Measurements from ENCODE around the gene NAT8L.

Gene NAT8L

GRCh38 chr4:2046031-2046961 is 12.8 kb upstream of the NAT8L start:
- no peak for DNase-seq

- no peak for DNase-seq
Observed at GRCh38 chr4:2047031-2047660, 12.0 kb upstream of the NAT8L start.

- no peak for DNase-seq
Observed at GRCh38 chr4:2047781-2048581, 11.1 kb upstream of the NAT8L start.

GRCh38 chr4:2048831-2049230 is 10.3 kb upstream of the NAT8L start:
- DNase-seq = no peak

GRCh38 chr4:2049381-2049780 is 9.7 kb upstream of the NAT8L start:
- no peak for DNase-seq

- no peak for DNase-seq
Observed at GRCh38 chr4:2049811-2050210, 9.3 kb upstream of the NAT8L start.

GRCh38 chr4:2051086-2051485 is 8.0 kb upstream of the NAT8L start:
- no peak for DNase-seq

- DNase-seq = no peak
Observed at GRCh38 chr4:2054217-2054616, 4.9 kb upstream of the NAT8L start.

- no peak for DNase-seq
Observed at GRCh38 chr4:2057382-2058065, 1.6 kb upstream of the NAT8L start.

DNA sequence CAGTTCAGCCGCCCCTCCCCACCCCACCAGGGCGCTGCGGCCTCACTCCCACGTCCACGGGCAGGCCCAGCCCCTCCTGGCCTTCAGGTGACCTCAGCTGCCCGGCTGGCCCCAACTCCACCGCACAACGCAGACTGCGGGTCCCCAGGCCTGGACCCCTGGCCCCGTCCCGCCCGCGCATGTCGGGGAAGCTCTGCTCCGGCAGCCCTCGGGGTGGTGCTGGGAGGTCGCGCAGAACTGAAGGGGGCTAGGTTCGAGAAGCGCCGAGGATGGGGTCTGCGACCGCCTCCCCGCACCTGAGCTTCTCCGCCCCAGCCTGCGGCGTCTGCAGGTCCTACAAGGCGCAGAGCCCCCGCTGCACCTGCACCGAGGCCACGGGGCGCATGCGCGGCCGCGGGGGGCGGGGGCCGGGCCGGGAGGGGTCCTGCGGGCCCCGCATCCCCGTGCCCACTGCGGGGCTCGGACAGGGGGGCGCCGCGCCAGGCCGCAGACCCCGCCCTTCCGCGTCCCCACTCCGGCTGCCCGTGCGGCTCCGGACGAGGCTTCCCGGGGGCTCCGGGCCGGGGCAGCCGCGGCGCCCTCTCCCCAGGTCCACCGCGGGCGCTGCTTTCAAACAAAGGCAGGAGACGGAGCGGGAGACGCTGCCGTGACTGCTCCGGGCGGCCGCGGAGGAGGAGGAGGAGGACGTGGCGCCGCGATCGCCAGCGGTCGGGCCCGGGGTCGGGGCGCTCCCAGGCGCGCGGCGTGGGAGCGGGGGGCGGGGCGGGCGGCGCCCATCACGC is 672 bp upstream of the NAT8L start:
- DNase-seq = no peak

DNA sequence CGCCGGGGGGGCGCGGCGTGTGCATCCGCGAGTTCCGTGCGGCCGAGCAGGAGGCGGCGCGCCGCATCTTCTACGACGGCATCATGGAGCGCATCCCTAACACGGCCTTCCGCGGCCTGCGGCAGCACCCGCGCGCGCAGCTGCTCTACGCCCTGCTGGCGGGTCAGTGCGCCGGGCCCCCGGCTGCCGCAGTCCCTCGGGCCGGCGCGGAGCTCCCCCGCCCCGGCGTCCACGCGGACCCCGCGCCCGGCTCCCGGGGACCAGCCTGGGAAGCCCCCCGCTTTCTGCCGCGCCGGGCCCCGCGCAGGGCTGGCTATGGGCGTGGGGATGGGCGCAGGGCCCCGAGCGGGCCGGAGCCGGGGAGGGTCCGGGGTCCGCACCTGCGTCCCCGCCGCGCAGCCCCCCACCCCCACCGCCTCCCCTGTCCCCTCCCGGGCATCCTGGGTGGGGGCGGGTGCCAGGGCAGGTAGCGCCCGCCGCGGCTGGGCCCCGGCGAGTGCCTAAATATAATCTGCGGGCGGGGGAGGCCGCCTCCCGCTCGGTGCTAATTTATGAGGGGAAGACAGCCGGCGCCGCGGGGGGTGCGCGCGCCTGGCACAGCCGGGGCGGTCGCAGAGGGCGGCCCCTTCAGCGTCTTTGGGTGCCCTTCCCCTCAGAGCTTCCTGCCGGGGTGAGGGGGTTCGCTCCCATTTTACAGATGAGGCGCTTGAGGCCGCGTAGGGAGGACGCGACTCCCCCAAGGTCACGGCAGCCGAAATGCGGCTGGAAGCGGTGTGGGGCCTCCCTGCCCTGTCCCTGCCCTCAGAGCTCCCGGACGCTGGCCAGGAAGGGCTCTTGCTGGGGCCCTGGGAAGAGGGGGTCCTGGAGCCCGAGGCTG is 837 bp downstream of the NAT8L start:
- DNase-seq = no peak

DNA sequence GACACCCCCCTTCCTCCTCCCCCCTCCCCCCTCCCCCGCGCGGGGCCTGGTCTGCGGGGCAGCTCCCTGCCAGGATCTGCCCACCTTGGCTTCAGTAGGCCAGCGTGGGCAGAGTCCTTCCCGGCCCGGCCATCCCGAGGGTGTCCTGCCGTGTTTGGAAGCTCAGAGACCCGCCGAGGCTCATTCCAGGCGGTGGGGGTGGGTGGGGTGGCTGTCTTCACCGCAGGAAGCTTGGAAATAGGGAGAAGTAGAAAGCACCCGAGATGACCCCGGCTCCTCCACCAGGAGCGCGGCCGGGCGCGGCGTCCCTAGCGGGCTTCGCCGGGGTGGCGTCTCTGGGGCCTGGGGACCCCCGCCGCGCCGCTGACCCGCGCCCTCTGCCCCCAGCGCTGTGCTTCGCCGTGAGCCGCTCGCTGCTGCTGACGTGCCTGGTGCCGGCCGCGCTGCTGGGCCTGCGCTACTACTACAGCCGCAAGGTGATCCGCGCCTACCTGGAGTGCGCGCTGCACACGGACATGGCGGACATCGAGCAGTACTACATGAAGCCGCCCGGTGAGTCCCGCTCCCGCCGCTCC is 1.6 kb downstream of the NAT8L start:
- DNase-seq = no peak

GRCh38 chr4:2061186-2062131 is 2.3 kb downstream of the NAT8L start:
- no peak for DNase-seq

DNA sequence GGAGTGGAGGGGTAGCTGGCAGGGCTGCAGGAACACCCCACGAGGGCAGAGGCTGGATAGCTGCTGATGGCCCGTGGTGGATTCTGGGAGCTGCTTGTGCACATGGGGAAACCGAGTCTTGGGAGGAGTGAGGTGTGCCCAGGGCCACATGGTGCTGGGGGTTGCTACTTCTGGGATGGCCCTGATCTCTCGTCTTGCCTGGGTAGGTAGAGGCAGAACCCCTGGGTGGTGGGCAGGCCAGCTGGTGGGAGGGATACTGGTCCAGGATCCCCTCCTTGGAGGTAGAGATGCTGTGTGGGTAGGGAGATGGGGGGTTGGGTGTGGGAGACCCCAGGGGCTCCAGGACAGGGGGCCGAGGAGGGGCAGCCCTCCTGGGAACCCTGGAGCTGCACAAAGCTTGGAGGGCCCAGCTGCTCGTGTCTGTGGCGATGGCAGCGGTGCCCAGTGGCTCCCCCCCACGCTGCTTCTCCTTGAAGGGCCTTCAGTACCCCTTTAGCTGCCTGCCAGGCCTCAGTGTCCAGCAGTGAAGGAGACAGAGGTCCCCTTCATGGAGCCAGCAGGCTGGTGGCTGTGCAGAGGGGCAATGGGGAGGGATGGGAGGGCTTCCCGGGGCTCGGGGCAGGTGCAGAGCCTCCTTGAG is 3.2 kb downstream of the NAT8L start:
- no peak for DNase-seq

DNA sequence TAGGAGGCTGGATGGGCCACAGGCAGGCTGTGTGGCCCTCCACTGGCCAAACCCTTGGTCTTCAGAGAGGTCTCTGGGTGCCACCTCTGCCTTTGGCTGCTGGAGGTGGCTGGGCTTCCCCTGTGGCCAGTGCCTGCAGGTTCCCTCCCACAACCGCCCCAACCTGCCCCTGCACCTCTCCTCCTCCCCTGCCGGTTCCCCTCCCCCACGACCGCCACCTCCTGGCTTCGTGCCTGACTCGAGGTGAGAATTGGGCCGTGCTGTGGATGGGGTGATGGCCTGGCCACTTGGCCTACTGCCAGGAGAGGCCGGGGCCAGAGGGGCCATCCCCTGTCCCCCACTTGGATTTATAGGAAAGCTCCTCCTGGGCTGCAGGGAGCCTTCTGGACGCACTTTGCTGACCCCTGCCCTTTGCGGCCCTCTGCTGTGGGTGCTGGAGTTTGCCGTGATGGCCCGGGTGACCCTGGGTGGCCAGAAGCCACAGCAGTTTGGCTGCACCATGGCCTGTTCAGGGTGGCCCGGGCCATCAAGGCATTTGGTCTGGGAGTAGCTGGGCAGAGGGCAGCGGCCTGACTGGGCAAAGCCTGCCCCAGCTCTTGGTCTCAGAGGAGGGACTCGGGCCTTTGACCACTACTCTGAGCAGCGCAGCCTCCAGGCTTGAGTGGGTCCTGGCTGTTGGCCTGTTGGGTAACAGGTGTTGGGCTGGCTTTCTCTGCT is 3.8 kb downstream of the NAT8L start:
- no peak for DNase-seq

GRCh38 chr4:2063557-2064275 is 4.6 kb downstream of the NAT8L start:
- DNase-seq = no peak

DNA sequence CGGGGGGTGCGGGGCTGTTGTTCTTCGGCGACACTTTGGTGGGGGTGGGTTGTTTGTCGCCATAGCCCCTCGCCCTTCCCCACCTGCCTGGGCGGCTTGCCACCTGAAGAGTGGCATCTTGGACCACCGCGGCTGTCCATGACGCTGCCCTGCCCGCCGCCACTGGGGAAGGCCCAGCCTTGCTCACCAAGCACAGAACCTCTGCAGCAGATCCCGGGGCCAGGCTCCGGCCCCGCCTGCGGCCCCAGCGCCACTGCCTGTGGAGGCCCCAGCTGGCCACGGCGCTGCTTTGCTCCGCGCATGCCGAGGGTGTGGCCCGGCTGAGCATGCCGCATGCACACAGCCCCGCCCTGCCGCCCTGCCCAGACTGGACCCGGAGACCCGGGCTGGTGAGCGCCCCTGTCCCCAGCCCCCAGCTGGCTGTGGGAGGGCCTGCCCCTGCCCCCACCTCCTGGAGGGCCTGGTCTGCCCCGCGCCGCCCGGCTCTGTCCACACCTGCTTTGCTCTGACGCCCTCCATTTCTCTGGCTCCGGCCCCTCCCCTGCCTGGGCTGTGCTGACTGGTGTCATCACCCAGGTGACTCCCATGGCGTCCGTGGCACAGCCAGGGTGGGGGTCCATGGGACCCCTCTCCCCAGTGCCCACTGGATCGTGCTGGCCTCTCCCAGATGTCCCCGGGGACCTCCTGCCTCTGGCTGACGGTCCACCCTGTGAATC is 5.3 kb downstream of the NAT8L start:
- DNase-seq = no peak
